ENCODE measurements around the gene CHCHD6.
A peak's percentile ranks its signal among the peaks of the same experiment; 100 is the strongest.

The CHCHD6 gene

GRCh38 chr3:126972866-126973265 lies 268.8 kb downstream of the CHCHD6 start:
- Histone ChIP-seq H3K27ac (ENCODE audit: low read depth, low read length, severe bottlenecking) (no peak overlapping the region), H3K4me1 (ENCODE audit: control insufficient read depth, insufficient read depth, low read length, poor library complexity, severe bottlenecking) (peaks cover 18% of the 10 kb centered on the region), H3K4me3 (ENCODE audit: extremely low read depth, insufficient read depth, low read length, poor library complexity, severe bottlenecking) (no peak overlapping the region), H3K9me3 (ENCODE audit: control insufficient read depth, low read length) (peaks cover 17% of the 10 kb centered on the region), H3K36me3 (ENCODE audit: control insufficient read depth, insufficient read depth, low read length) (no peaks in the 10 kb centered on the region)
- 79 to 86% methylated on average over 1 to 2 of the region's 5 CpGs for WGBS, 2 experiments (ENCODE audit: insufficient coverage in 2 of 2)

DNA sequence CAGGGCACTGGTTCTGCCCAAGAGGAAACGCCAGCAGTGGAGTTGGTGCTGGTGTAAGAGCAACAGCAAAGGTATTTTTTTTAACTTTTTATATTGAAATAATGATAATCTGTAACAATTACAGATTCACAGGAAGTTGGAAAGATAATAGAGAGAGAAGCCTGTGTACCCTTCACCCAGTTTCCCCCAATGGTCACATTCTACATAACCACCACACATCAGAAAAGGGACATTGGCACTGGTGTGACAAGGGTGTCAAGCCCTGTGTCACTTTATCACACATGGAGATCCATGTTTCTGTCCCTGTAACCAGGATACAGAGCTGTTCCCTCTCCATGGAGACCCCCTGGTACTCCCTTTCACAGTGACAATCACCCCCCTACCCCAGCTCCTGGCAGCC lies 269.8 kb downstream of the CHCHD6 start:
- WGBS, 2 experiments (ENCODE audit: insufficient coverage in 2 of 2): no CpG with 5 or more reads among the region's 1 CpG
- no peak overlapping the region for H3K27ac ChIP-seq (ENCODE audit: low read depth, low read length, severe bottlenecking)
- no peak overlapping the region for H3K4me3 ChIP-seq (ENCODE audit: extremely low read depth, insufficient read depth, low read length, poor library complexity, severe bottlenecking)
- peaks cover 17% of the 10 kb centered on the region for H3K9me3 ChIP-seq (ENCODE audit: control insufficient read depth, low read length)
- peaks cover 19% of the 10 kb centered on the region for H3K4me1 ChIP-seq (ENCODE audit: control insufficient read depth, insufficient read depth, low read length, poor library complexity, severe bottlenecking)
- H3K36me3 ChIP-seq (ENCODE audit: control insufficient read depth, insufficient read depth, low read length): no peaks in the 10 kb centered on the region

DNA sequence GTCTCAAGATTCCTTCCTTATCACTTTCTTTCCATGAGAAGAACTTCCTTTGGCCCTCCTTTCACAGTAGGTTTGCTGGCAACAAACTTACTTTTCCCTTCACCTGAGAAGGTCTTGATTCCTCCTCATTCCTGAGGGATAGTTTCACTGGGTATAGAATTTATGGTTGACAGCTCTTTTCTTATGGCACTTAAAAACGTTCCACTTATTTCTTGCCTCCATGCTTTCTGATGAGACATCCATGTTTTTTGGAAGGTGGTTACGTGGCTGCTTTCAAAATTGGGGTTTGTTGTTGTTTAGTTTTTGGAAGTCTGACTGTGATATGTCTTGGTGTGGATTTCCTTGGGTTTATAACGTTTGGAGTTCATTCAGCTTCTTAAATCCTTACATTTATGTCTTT lies 270.7 kb downstream of the CHCHD6 start:
- Histone ChIP-seq H3K27ac (ENCODE audit: low read depth, low read length, severe bottlenecking) (no peak overlapping the region), H3K9me3 (ENCODE audit: control insufficient read depth, low read length) (peaks cover 17% of the 10 kb centered on the region), H3K4me3 (ENCODE audit: extremely low read depth, insufficient read depth, low read length, poor library complexity, severe bottlenecking) (no peak overlapping the region), H3K4me1 (ENCODE audit: control insufficient read depth, insufficient read depth, low read length, poor library complexity, severe bottlenecking) (peaks cover 20% of the 10 kb centered on the region), H3K36me3 (ENCODE audit: control insufficient read depth, insufficient read depth, low read length) (no peaks in the 10 kb centered on the region)
- WGBS, 2 experiments (ENCODE audit: insufficient coverage in 2 of 2): 100% methylated on average over 1 of the region's 3 CpGs; no CpG with 5 or more reads in 1 of the 2 experiments

DNA sequence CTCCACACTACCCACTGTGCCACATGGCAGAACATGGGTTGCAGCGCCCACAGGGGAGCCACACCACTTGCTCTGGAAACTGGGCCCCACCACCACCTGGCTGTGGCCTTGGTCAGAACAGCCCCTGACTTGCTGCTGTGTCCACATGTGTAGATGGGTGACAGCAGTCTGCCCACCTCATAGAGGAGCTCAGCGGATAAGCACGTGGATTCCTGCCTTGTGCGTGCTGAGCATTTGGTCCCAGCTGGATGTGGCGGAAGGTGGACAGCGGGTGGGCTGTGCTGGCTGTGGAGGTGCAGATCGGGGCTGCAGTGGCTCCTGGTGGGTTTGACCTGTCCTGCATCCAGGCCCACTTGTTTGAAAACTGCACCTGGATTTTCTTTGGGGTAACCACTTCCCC lies 272.9 kb downstream of the CHCHD6 start:
- H3K4me1 ChIP-seq (ENCODE audit: control insufficient read depth, insufficient read depth, low read length, poor library complexity, severe bottlenecking): peaks cover 9% of the 10 kb centered on the region
- 91 to 95% methylated on average over 5 to 6 of the region's 7 CpGs for WGBS, 2 experiments (ENCODE audit: insufficient coverage in 2 of 2)
- no peak overlapping the region for H3K27ac ChIP-seq (ENCODE audit: low read depth, low read length, severe bottlenecking)
- H3K9me3 ChIP-seq (ENCODE audit: control insufficient read depth, low read length): peaks cover 17% of the 10 kb centered on the region
- H3K36me3 ChIP-seq (ENCODE audit: control insufficient read depth, insufficient read depth, low read length): no peaks in the 10 kb centered on the region
- no peak overlapping the region for H3K4me3 ChIP-seq (ENCODE audit: extremely low read depth, insufficient read depth, low read length, poor library complexity, severe bottlenecking)

DNA sequence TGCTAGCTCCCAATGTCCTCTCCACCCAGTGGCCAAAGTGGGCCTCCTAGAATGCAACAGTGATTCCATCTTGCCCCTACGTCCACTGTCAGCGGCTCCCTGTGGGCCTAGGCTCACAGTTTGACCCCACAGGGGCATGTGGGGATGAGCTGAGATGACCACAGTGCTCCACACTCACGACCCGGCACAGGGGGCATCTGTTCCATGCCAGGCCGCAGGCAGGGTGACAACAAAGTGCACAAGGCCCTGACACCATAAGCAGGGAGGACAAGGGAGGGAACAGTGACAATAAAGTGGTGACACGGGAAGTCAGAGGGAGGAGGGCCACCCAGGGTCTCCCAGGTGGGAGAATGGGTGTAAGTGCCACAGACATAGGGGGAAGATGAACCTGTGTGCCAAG lies 273.8 kb downstream of the CHCHD6 start:
- 83 to 88% methylated on average over 6 of the region's 6 CpGs for WGBS, 2 experiments (ENCODE audit: insufficient coverage in 2 of 2)
- H3K4me1 ChIP-seq (ENCODE audit: control insufficient read depth, insufficient read depth, low read length, poor library complexity, severe bottlenecking): peaks cover 4% of the 10 kb centered on the region
- H3K9me3 ChIP-seq (ENCODE audit: control insufficient read depth, low read length): peaks cover 17% of the 10 kb centered on the region
- no peak overlapping the region for H3K4me3 ChIP-seq (ENCODE audit: extremely low read depth, insufficient read depth, low read length, poor library complexity, severe bottlenecking)
- no peak overlapping the region for H3K27ac ChIP-seq (ENCODE audit: low read depth, low read length, severe bottlenecking)
- H3K36me3 ChIP-seq (ENCODE audit: control insufficient read depth, insufficient read depth, low read length): no peaks in the 10 kb centered on the region

DNA sequence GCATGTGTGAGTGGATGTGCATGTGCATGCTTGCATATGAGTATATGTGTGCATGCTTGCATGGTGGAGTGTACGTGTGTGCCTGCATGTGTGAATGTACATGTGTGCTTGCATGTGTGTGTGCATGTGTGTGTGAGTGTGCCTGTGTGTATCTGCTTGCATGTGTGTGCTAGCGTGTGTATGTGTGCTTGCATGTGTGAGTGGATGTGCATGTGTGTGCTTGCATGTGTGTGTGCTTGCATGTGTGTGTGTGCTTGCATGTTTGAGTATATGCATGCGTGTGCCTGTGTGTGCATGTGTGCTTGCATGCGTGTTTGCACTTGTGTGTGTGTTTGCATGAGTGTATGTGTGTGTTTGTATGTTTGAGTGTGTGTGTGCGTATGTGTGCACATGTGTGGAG lies 274.3 kb downstream of the CHCHD6 start:
- WGBS, 2 experiments (ENCODE audit: insufficient coverage in 2 of 2): 89 to 98% methylated on average over 5 of the region's 5 CpGs
- H3K36me3 ChIP-seq (ENCODE audit: control insufficient read depth, insufficient read depth, low read length): no peaks in the 10 kb centered on the region
- H3K27ac ChIP-seq (ENCODE audit: low read depth, low read length, severe bottlenecking): no peak overlapping the region
- H3K4me1 ChIP-seq (ENCODE audit: control insufficient read depth, insufficient read depth, low read length, poor library complexity, severe bottlenecking): peaks cover 4% of the 10 kb centered on the region
- peaks cover 17% of the 10 kb centered on the region for H3K9me3 ChIP-seq (ENCODE audit: control insufficient read depth, low read length)
- no peak overlapping the region for H3K4me3 ChIP-seq (ENCODE audit: extremely low read depth, insufficient read depth, low read length, poor library complexity, severe bottlenecking)

- no peak overlapping the region for H3K27ac ChIP-seq (ENCODE audit: low read depth, low read length, severe bottlenecking)
- 67 to 92% methylated on average over 3 to 4 of the region's 5 CpGs for WGBS, 2 experiments (ENCODE audit: insufficient coverage in 2 of 2)
Measured at GRCh38 chr3:126979046-126979628, 275.1 kb downstream of the CHCHD6 start.

DNA sequence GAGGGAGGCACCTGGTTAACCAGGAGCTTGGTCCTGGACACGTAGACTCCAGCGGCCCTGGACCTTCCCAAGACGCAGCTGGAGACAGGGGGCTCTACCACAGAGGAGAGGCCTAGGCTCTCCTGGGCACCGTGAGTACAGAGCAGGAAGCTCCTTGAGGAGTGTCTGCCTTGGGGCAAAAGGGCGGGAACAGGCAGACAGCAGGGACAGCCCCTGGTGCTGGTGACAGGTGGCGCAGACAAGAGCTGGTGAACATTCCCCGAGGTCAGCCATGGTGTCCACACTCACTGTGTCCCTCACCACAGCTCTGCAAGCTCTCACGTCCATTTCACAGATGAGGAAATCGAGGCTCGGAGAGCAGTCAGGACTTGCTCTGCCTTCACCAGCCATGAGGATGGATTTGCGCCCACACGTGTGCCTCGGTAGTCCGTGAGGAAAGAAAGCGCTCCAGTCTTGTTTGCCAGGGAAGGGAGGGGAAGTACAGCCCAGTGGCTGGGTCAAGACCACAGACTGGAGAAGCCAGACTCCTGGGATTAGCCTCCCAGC lies 276.3 kb downstream of the CHCHD6 start:
- Histone ChIP-seq H3K27ac (ENCODE audit: low read depth, low read length, severe bottlenecking) (no peak overlapping the region), H3K4me1 (ENCODE audit: control insufficient read depth, insufficient read depth, low read length, poor library complexity, severe bottlenecking) (peaks cover 14% of the 10 kb centered on the region), H3K9me3 (ENCODE audit: control insufficient read depth, low read length) (peaks cover 3% of the 10 kb centered on the region), H3K36me3 (ENCODE audit: control insufficient read depth, insufficient read depth, low read length) (no peaks in the 10 kb centered on the region), H3K4me3 (ENCODE audit: extremely low read depth, insufficient read depth, low read length, poor library complexity, severe bottlenecking) (no peak overlapping the region)
- WGBS, 2 experiments (ENCODE audit: insufficient coverage in 2 of 2): 92 to 95% methylated on average over 15 of the region's 15 CpGs

More at GRCh38 chr3:126979046-126979628, 275.1 kb downstream of the CHCHD6 start:
- Histone ChIP-seq H3K36me3 (ENCODE audit: control insufficient read depth, insufficient read depth, low read length) (no peaks in the 10 kb centered on the region), H3K4me1 (ENCODE audit: control insufficient read depth, insufficient read depth, low read length, poor library complexity, severe bottlenecking) (peaks cover 4% of the 10 kb centered on the region), H3K4me3 (ENCODE audit: extremely low read depth, insufficient read depth, low read length, poor library complexity, severe bottlenecking) (no peak overlapping the region), H3K9me3 (ENCODE audit: control insufficient read depth, low read length) (peaks cover 14% of the 10 kb centered on the region)

GRCh38 chr3:126982126-126982470 lies 278.1 kb downstream of the CHCHD6 start:
- 22 to 34% methylated on average over 8 to 11 of the region's 12 CpGs for WGBS, 2 experiments (ENCODE audit: insufficient coverage in 2 of 2)
- peak overlapping the region; percentile 33 for H3K4me3 ChIP-seq (ENCODE audit: extremely low read depth, insufficient read depth, low read length, poor library complexity, severe bottlenecking)
- no peaks in the 10 kb centered on the region for H3K9me3 ChIP-seq (ENCODE audit: control insufficient read depth, low read length)
- H3K4me1 ChIP-seq (ENCODE audit: control insufficient read depth, insufficient read depth, low read length, poor library complexity, severe bottlenecking): peaks cover 22% of the 10 kb centered on the region
- H3K36me3 ChIP-seq (ENCODE audit: control insufficient read depth, insufficient read depth, low read length): no peaks in the 10 kb centered on the region
- H3K27ac ChIP-seq (ENCODE audit: low read depth, low read length, severe bottlenecking): no peak overlapping the region

DNA sequence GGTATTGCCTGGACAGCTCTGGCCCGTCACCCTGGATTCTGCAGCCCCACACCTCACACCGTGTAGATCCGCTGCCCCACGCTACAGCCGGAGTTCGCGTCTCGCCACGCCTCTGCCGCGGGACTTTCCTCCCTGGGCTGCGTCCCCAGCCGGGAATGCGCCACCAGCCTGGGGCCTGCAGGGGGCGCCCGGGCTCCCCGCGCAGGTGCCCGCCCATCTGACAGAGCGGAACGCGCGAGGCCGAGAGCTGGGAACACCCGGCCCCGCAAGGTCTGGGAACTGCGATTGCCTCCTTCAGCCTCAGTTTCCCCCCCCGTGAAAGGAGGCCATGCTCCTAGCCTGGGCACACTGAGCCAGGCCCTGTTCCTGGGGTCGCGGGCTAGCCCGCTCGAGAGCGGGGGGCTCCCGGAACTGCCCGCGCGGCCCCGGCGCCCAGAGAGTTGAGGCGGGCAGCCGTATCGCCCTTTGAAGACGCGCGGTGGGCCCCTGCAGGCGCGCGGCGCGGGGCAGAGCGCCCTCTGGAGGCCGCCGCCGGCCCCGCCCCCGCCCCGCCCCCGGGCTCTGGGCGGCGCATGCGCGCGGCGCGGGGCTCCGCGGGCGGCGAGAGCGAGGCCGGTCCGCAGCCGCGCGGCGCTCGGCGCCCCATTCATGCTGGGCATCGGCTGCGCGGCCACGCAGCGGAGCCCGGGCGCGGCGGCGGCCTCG lies 278.6 kb downstream of the CHCHD6 start, which contains the start of gene PLXNA1:
TSS of gene PLXNA1 (plus strand) at position 645 of the 705 bp plus-strand sequence. CDS start 5,479 bp downstream, outside the sequence.
- Histone ChIP-seq H3K4me1 (ENCODE audit: control insufficient read depth, insufficient read depth, low read length, poor library complexity, severe bottlenecking) (peaks cover 22% of the 10 kb centered on the region), H3K36me3 (ENCODE audit: control insufficient read depth, insufficient read depth, low read length) (no peaks in the 10 kb centered on the region), H3K27ac (ENCODE audit: low read depth, low read length, severe bottlenecking) (no peak within 1 kb of the TSS), H3K9me3 (ENCODE audit: control insufficient read depth, low read length) (no peaks in the 10 kb centered on the region), H3K4me3 (ENCODE audit: extremely low read depth, insufficient read depth, low read length, poor library complexity, severe bottlenecking) (peak within 1 kb of the TSS; percentile 65)
- WGBS, 2 experiments (ENCODE audit: insufficient coverage in 2 of 2): 1% methylated on average over 23 to 51 of the region's 89 CpGs

- WGBS, 2 experiments (ENCODE audit: insufficient coverage in 2 of 2): 0% methylated on average over 43 to 60 of the region's 70 CpGs
- H3K9me3 ChIP-seq (ENCODE audit: control insufficient read depth, low read length): no peaks in the 10 kb centered on the region
- no peak overlapping the region for H3K27ac ChIP-seq (ENCODE audit: low read depth, low read length, severe bottlenecking)
- H3K4me1 ChIP-seq (ENCODE audit: control insufficient read depth, insufficient read depth, low read length, poor library complexity, severe bottlenecking): peaks cover 22% of the 10 kb centered on the region
- peaks cover 3% of the 10 kb centered on the region for H3K36me3 ChIP-seq (ENCODE audit: control insufficient read depth, insufficient read depth, low read length)
- peak overlapping the region; percentile 65 for H3K4me3 ChIP-seq (ENCODE audit: extremely low read depth, insufficient read depth, low read length, poor library complexity, severe bottlenecking)
Measured at GRCh38 chr3:126983276-126983652, 279.2 kb downstream of the CHCHD6 start.
